ENCODE measurements around the gene BPI. TPM values are rescaled to one million over a fixed set of nuclear protein-coding genes. Genes with fewer than 3 reads are reported as not detected.

Gene BPI
- total and polyA plus RNA-seq, 2 experiments from 2014 or later: 0.10 TPM; not detected in 1

DNA sequence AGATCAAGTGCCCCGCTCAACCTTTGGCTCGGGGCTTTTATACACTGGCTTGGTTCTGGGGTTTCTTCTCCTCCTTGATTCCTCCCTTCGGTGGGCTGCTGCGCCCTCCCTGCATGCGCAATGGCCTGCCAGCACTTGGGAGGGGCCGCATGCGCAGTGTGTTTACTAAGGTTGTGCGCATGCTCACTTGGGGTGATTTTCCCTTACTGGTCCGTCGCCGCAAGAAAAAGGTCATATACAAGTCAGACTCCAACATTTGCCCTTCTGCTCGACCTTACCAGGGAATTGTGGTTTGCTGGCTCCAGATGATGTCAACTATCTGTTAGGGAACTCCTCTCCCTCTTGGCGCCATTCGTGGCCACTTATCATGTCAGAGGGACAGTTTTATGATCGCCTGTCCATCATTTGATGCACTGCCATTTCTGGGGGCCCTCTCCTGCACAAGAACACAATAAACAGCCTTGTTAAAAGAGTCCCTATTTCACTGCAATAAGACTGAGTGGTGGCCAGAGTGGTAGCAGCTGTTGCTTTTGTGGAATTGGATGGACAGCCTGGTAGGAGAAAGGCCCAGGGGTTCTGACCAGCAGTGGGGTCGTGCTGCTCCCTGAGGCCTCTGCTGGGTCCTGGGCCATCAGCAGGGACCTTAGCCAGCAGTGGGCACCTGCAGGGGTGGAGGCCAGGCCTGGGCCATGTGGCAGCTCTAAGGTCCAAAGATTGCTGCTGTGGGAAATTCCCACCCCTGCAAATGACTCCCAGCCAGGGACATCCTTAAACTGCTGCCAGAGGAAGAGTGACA, 39.6 kb downstream of the BPI start:
- H3K9me2 ChIP-seq (ENCODE audit: insufficient read depth): no peaks in the 10 kb centered on the region
- 50 to 53% methylated on average over 15 to 16 of the region's 16 CpGs for WGBS, 2 experiments (ENCODE audit: low coverage in 1 of 2, low lambda C conversion rate in 2 of 2, missing lambda C conversion rate in 2 of 2)

GRCh38 chr20:38344107-38344701, 40.2 kb downstream of the BPI start:
- TF ChIP-seq EZH2phosphoT487 (IDR thresholded peaks at IDR 0.05; ENCODE audit: insufficient read depth, low read depth) (no peak), EZH2 (IDR thresholded peaks at IDR 0.05; ENCODE audit: insufficient read depth, poor library complexity, severe bottlenecking) (no peak)
- Histone ChIP-seq H3K4me2 (ENCODE audit: unreplicated experiment) (no peak overlapping the region), H3K9me3 (ENCODE audit: low read depth) (no peaks in the 10 kb centered on the region), H3K9ac (no peak overlapping the region), H3F3A (ENCODE audit: insufficient read depth) (no peaks in the 10 kb centered on the region), H3K27ac (no peak overlapping the region), H3K4me1 (ENCODE audit: insufficient read depth) (no peaks in the 10 kb centered on the region), H3K36me3 (ENCODE audit: low read depth) (no peaks in the 10 kb centered on the region), H3K4me3 (no peak overlapping the region), H3K27me3 (replicated peaks; ENCODE audit: insufficient read depth) (peaks cover 38% of the 10 kb centered on the region), H4K20me1 (ENCODE audit: insufficient read depth) (no peaks in the 10 kb centered on the region), H3K9me2 (ENCODE audit: insufficient read depth) (no peaks in the 10 kb centered on the region), H3K79me2 (ENCODE audit: insufficient read depth) (no peaks in the 10 kb centered on the region), H2AFZ (no peak overlapping the region)
- WGBS, 2 experiments (ENCODE audit: low coverage in 1 of 2, low lambda C conversion rate in 2 of 2, missing lambda C conversion rate in 2 of 2): 45 to 47% methylated on average over 5 of the region's 5 CpGs
- in situ Hi-C loops (cut with MboI): no loop called here
- no peak for DNase-seq

More for the DNA sequence above, 39.6 kb downstream of the BPI start:
- DNase-seq: no peak
- Histone ChIP-seq H3K79me2 (ENCODE audit: insufficient read depth) (no peaks in the 10 kb centered on the region), H3K36me3 (ENCODE audit: low read depth) (no peaks in the 10 kb centered on the region), H3K4me1 (ENCODE audit: insufficient read depth) (no peaks in the 10 kb centered on the region), H3K27me3 (replicated peaks; ENCODE audit: insufficient read depth) (peaks cover 40% of the 10 kb centered on the region), H3K9ac (no peak overlapping the region), H3K27ac (no peak overlapping the region), H3K4me3 (no peak overlapping the region), H4K20me1 (ENCODE audit: insufficient read depth) (no peaks in the 10 kb centered on the region), H3K4me2 (ENCODE audit: unreplicated experiment) (no peak overlapping the region), H3F3A (ENCODE audit: insufficient read depth) (no peaks in the 10 kb centered on the region), H3K9me3 (ENCODE audit: low read depth) (no peaks in the 10 kb centered on the region), H2AFZ (no peak overlapping the region)
- TF ChIP-seq EZH2 (IDR thresholded peaks at IDR 0.05; ENCODE audit: insufficient read depth, poor library complexity, severe bottlenecking) (no peak), EZH2phosphoT487 (IDR thresholded peaks at IDR 0.05; ENCODE audit: insufficient read depth, low read depth) (no peak)
- in situ Hi-C loops (cut with MboI): no loop called here

DNA sequence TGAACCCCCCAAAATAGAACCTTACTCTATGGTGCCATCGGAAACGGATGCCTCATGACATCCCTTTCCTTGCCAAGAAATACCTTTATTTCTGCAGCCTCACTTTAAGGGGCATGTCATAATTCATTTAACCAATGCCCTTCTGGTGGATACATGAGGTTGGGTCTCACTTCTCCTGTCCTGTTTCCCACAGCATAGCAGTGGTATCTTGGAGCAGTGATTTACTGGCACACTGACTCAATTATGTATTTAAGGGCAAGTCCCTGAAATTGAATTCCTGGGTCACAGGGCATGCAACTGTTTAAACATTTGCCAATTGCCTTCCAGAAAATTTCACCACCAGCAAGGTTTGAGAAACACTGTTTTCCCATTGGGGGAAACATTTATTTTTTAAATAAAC, 41.7 kb downstream of the BPI start:
- Histone ChIP-seq H3K27ac (no peak overlapping the region), H3K9me2 (ENCODE audit: insufficient read depth) (no peaks in the 10 kb centered on the region), H3K9ac (no peak overlapping the region), H3K4me3 (no peak overlapping the region), H3K9me3 (ENCODE audit: low read depth) (no peaks in the 10 kb centered on the region), H3K27me3 (replicated peaks; ENCODE audit: insufficient read depth) (peaks cover 29% of the 10 kb centered on the region), H4K20me1 (ENCODE audit: insufficient read depth) (no peaks in the 10 kb centered on the region), H3K36me3 (ENCODE audit: low read depth) (no peaks in the 10 kb centered on the region), H3F3A (ENCODE audit: insufficient read depth) (no peaks in the 10 kb centered on the region), H3K4me2 (ENCODE audit: unreplicated experiment) (no peak overlapping the region), H2AFZ (no peak overlapping the region), H3K79me2 (ENCODE audit: insufficient read depth) (no peaks in the 10 kb centered on the region), H3K4me1 (ENCODE audit: insufficient read depth) (no peaks in the 10 kb centered on the region)
- 36 to 38% methylated on average over 2 of the region's 2 CpGs for WGBS, 2 experiments (ENCODE audit: low coverage in 1 of 2, low lambda C conversion rate in 2 of 2, missing lambda C conversion rate in 2 of 2)
- no peak for DNase-seq
- in situ Hi-C loops (cut with MboI): no loop called here
- TF ChIP-seq EZH2 (IDR thresholded peaks at IDR 0.05; ENCODE audit: insufficient read depth, poor library complexity, severe bottlenecking) (no peak), EZH2phosphoT487 (IDR thresholded peaks at IDR 0.05; ENCODE audit: insufficient read depth, low read depth) (no peak)

DNA sequence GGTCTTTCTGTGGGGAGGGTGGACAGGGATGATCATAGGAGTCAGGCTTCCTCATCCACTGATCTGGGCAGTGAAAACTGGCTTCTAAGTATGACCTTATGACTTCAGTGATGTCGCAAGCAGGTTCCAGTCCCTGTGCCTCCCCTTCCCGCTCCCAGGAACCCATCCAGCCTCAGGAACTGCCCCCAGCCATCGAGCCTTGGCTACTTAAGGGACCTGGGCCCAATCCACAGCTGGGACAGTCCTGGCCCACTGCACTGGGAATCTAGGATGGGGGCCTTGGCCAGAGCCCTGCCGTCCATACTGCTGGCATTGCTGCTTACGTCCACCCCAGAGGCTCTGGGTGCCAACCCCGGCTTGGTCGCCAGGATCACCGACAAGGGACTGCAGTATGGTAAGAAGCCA, 42.3 kb downstream of the BPI start, which contains the start of gene LBP:
Gene LBP (plus strand): TSS at position 236 of the 405 bp plus-strand sequence. CDS start 35 bp downstream, at position 271.
- TF ChIP-seq EZH2 (IDR thresholded peaks at IDR 0.05; ENCODE audit: insufficient read depth, poor library complexity, severe bottlenecking) (no peak), EZH2phosphoT487 (IDR thresholded peaks at IDR 0.05; ENCODE audit: insufficient read depth, low read depth) (no peak)
- Histone ChIP-seq H3K9me3 (ENCODE audit: low read depth) (no peaks in the 10 kb centered on the region), H3K4me1 (ENCODE audit: insufficient read depth) (no peaks in the 10 kb centered on the region), H3K4me2 (ENCODE audit: unreplicated experiment) (no peak within 1 kb of the TSS), H3K27me3 (replicated peaks; ENCODE audit: insufficient read depth) (peaks cover 24% of the 10 kb centered on the region), H2AFZ (no peak within 1 kb of the TSS), H3K27ac (no peak within 1 kb of the TSS), H3F3A (ENCODE audit: insufficient read depth) (no peaks in the 10 kb centered on the region), H3K79me2 (ENCODE audit: insufficient read depth) (no peaks in the 10 kb centered on the region), H3K9ac (no peak within 1 kb of the TSS), H3K9me2 (ENCODE audit: insufficient read depth) (no peaks in the 10 kb centered on the region), H3K4me3 (no peak within 1 kb of the TSS), H4K20me1 (ENCODE audit: insufficient read depth) (no peaks in the 10 kb centered on the region), H3K36me3 (ENCODE audit: low read depth) (no peaks in the 10 kb centered on the region)
- no peak for DNase-seq
- 69 to 70% methylated on average over 8 of the region's 8 CpGs for WGBS, 2 experiments (ENCODE audit: low coverage in 1 of 2, low lambda C conversion rate in 2 of 2, missing lambda C conversion rate in 2 of 2)
- in situ Hi-C loops (cut with MboI): no loop called here

Measured in GM23248 (cell line).